Measurements from ENCODE around the gene PTGDR2.

DNA sequence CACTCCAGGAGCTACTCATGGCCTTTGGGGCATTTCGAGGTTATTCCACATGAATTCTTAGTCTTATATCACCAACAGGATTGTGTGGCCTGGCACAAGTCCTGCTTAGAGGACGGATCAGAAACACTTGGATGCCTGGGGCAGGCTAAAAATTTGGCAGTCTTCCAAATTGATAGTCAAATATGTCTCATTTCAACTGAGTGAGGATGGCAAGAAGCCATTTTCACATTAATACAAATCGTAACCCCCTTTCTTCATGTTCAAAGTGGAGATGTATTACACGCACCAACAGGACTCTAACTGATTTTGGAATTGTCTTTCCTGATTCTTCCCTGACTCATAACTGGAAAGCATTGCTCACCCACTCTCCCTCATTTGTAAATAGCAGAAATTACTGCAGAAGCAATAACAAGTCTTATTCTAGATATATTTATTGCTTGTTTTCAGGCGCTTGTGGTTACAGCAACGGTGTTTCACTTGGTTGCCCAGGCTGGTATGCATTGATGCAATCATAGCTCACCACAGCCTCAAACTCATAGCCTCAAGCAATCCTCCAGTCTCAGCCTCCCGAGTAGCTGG is 24.2 kb downstream of the PTGDR2 start:
- TF ChIP-seq EZH2 (IDR thresholded peaks at IDR 0.05; ENCODE audit: borderline replicate concordance), result no peak
- no peak for TF ChIP-seq CTCF (IDR thresholded peaks at IDR 0.05; ENCODE audit: poor library complexity)
